Measurements from ENCODE around the gene AXIN1. TPM values are rescaled to one million over a fixed set of nuclear protein-coding genes. Genes with fewer than 3 reads are reported as not detected.

The AXIN1 gene
- total and polyA plus RNA-seq, 2 of the 8 experiments (the other 6 are each of a cell fraction or from before 2014, with no cell fraction given), result 12.5 to 41.9 TPM

DNA sequence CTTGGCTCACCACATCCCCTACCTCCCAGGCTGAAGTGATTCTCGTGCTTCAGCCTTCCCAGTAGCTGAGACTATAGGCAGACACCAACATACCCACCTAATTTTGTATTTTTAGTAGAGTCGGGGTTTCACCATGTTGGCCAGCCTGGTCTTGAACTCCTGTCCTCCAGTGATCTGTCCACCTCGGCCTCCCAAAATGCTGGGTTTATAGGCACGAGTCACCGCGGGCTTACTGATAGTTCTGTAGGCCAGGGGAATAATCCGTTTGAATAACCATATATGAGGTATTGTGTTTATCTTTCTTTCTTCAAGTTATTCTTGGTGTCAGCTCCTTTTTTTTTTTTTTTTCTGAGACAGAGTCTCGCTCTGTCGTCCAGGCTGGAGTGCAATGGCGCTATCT lies 110.2 kb downstream of the AXIN1 start:
- Histone ChIP-seq H2BK15ac (ENCODE audit: low read length) (no peak overlapping the region), H3K23me2 (ENCODE audit: low read depth, low read length) (no peaks in the 10 kb centered on the region), H4K20me1 (replicated peaks in 1 of 2; ENCODE audit: control insufficient read depth in 1 of 2, insufficient read depth in 2 of 2, low read length in 2 of 2) (peaks cover 0 to 7% of the 10 kb centered on the region in 2 experiments), H2BK12ac (ENCODE audit: low read depth, low read length) (no peak overlapping the region), H4K8ac (ENCODE audit: extremely low read depth, insufficient read depth, low read length) (no peak overlapping the region), H3K56ac (replicated peaks; ENCODE audit: insufficient read length, low read depth, low read length) (no peak overlapping the region), H3K23ac (ENCODE audit: insufficient read length) (no peak overlapping the region), H2AK5ac (ENCODE audit: low read depth, low read length) (no peak overlapping the region), H3K27me3 (replicated peaks in 1 of 4; ENCODE audit: control insufficient read depth in 3 of 4, extremely low read depth in 1 of 4, insufficient read depth in 3 of 4, low read length in 3 of 4) (no peaks in the 10 kb centered on the region), H3K79me1 (ENCODE audit: low read depth, low read length) (peaks cover 3% of the 10 kb centered on the region), H3K4me3 (ENCODE audit: extremely low read depth in 1 of 4, insufficient read depth in 2 of 4, low read depth in 3 of 4, low read length in 4 of 4) (no peak overlapping the region), H4K91ac (replicated peaks; ENCODE audit: insufficient read length, low read length) (no peak overlapping the region), H3K9me3 (ENCODE audit: insufficient read depth in 2 of 2, low read depth in 1 of 2, low read length in 1 of 2) (no peaks in the 10 kb centered on the region), H3K4ac (replicated peaks; ENCODE audit: insufficient read length, low read depth, low read length) (no peak overlapping the region), H3K14ac (ENCODE audit: insufficient read length) (no peak overlapping the region), H2BK5ac (ENCODE audit: low read depth, low read length) (no peak overlapping the region), H2AFZ (ENCODE audit: low read length) (no peak overlapping the region), H3K18ac (ENCODE audit: extremely low read depth, low read length) (no peak overlapping the region), H3K36me3 (ENCODE audit: control insufficient read depth in 2 of 4, insufficient read depth in 4 of 4, low read length in 3 of 4) (no peaks in the 10 kb centered on the region), H2BK120ac (replicated peaks; ENCODE audit: low read depth, low read length) (no peak overlapping the region), H3K79me2 (ENCODE audit: control insufficient read depth in 1 of 2, insufficient read depth in 2 of 2, low read length in 2 of 2) (peaks cover 0 to 38% of the 10 kb centered on the region in 2 experiments; a peak in 3 of 4 replicates), H2BK20ac (ENCODE audit: low read length) (no peak overlapping the region), H3K9ac (replicated peaks in 1 of 4; ENCODE audit: extremely low read depth in 1 of 4, low read depth in 3 of 4, low read length in 3 of 4) (no peak overlapping the region), H3K4me2 (ENCODE audit: insufficient read depth in 1 of 2, low read depth in 2 of 2, low read length in 2 of 2) (no peak overlapping the region), H3K27ac (ENCODE audit: low read depth, low read length) (no peak overlapping the region), H4K5ac (ENCODE audit: insufficient read length, low read depth, low read length) (no peak overlapping the region), H3K4me1 (replicated peaks in 1 of 4; ENCODE audit: control insufficient read depth in 3 of 4, insufficient read depth in 4 of 4, low read length in 3 of 4) (no peaks in the 10 kb centered on the region)
- no peak for DNase-seq (ENCODE audit: low read depth in 1 of 2, low spot score in 2 of 2)
- 97% methylated on average over 8 of the region's 10 CpGs; no CpG with 5 or more reads in 1 of the 2 experiments for WGBS, 2 experiments (ENCODE audit: extremely low coverage in 1 of 2, insufficient coverage in 1 of 2, insufficient read length in 1 of 2, insufficient replicate concordance in 2 of 2, low coverage in 1 of 2, low lambda C conversion rate in 2 of 2, missing lambda C conversion rate in 1 of 2)
- no peak for FAIRE-seq
- ChIA-PET POLR2A (ENCODE audit: partially characterized antibody) (interaction anchor here (0.8 to 5.0 kb wide), 3 partner anchors 14 to 21 kb away, joined by 3 to 26 read pairs (median 5); partner anchors contain the start of gene LUC7L), CTCF (ENCODE audit: partially characterized antibody) (interaction anchor here (0.6 to 2.2 kb wide), 4 partner anchors 77 to 1698 kb away, joined by 3 to 13 read pairs (median 3); no protein-coding TSS in a partner anchor)
- TF ChIP-seq RXRA (IDR thresholded peaks at IDR 0.05; ENCODE audit: insufficient read depth, low read depth, low read length) (no peak), RNF2 (IDR thresholded peaks at IDR 0.05; ENCODE audit: borderline replicate concordance, low read depth, low read length, missing control alignments, poor library complexity, severe bottlenecking) (no peak), JUND (IDR thresholded peaks at IDR 0.05; ENCODE audit: low read length) (no peak), RBBP5 (IDR thresholded peaks at IDR 0.05; ENCODE audit: borderline replicate concordance, low read depth, low read length) (no peak), EP300 (IDR thresholded peaks at IDR 0.05; ENCODE audit: borderline replicate concordance in 1 of 2, low read depth in 2 of 2, low read length in 2 of 2) (no peak), TEAD4 (IDR thresholded peaks at IDR 0.05; ENCODE audit: low read depth, low read length) (no peak), E2F6 (IDR thresholded peaks at IDR 0.05) (no peak), SIX5 (IDR thresholded peaks at IDR 0.05; ENCODE audit: low read depth, low read length) (no peak), KDM1A (IDR thresholded peaks at IDR 0.05; ENCODE audit: borderline replicate concordance, low read length) (no peak), TAF1 (IDR thresholded peaks at IDR 0.05; ENCODE audit: low read depth, low read length) (no peak), SP4 (IDR thresholded peaks at IDR 0.05; ENCODE audit: low read length) (no peak), SIN3A (conservative IDR thresholded peaks at IDR 0.05 in 1 of 2, IDR thresholded peaks at IDR 0.05 in 1 of 2; ENCODE audit: low read depth in 1 of 2, low read length in 2 of 2) (no peak), KDM4A (IDR thresholded peaks at IDR 0.05; ENCODE audit: low read depth, low read length, severe bottlenecking) (no peak)
